Neural cell (in vitro differentiated cells): ENCODE measurements around the gene PTPN1. TPM values are rescaled to one million over a fixed set of nuclear protein-coding genes. Genes with fewer than 3 reads are reported as not detected.

ENCODE experiments used
- H2AFZ ChIP-seq: fragments of 200-600, 300-800 bp; sonication (generic), shearing (Covaris generic); 2 replicates; pipeline ENCODE4 v1.6.0; 2014; ENCODE audit warnings: low read depth, mild to moderate bottlenecking, antibody characterized with exemption, low read length, moderate library complexity
- H3F3A ChIP-seq: fragments of 200-600 bp; shearing (Covaris generic); 2 replicates; pipeline ENCODE4 v1.6.1; 2016; ENCODE audit warnings: mild to moderate bottlenecking, moderate library complexity, mixed read lengths, antibody characterized with exemption, low read length; ENCODE audit not compliant: insufficient read depth, poor library complexity, severe bottlenecking
- H3K27ac ChIP-seq: fragments of 200-600, 300-800 bp; sonication (generic), shearing (Covaris generic); 2 replicates; pipeline ENCODE4 v1.5.1; 2014; ENCODE audit warnings: mild to moderate bottlenecking, low read length, moderate library complexity
- H3K27me3 ChIP-seq: fragments of 300-800, 200-600 bp; sonication (generic), shearing (Covaris generic); 2 replicates; pipeline ENCODE4 v1.6.0; 2014; ENCODE audit warnings: mild to moderate bottlenecking, low read depth, low read length, moderate library complexity; ENCODE audit not compliant: insufficient read depth
- H3K36me3 ChIP-seq: fragments of 300-800, 200-600 bp; sonication (generic), shearing (Covaris generic); 2 replicates; pipeline ENCODE4 v1.5.1; 2014; ENCODE audit warnings: mild to moderate bottlenecking, antibody characterized with exemption, low read length, moderate library complexity; ENCODE audit not compliant: insufficient read depth
- H3K4me2 ChIP-seq: fragments of 300-800, 200-600 bp; sonication (generic), shearing (Covaris generic); 2 replicates; pipeline ENCODE4 v1.6.0; 2014; ENCODE audit warnings: mild to moderate bottlenecking, low read length
- H3K4me3 ChIP-seq: fragments of 300-800, 200-600 bp; sonication (generic), shearing (Covaris generic); 2 replicates; pipeline ENCODE4 v1.5.1; 2014; ENCODE audit warnings: mild to moderate bottlenecking, low read length, moderate library complexity
- H3K79me2 ChIP-seq: fragments of 200-600 bp; shearing (Covaris generic); replicated peaks from 2 replicates; pipeline ENCODE4 v1.6.0; 2014; ENCODE audit warnings: mild to moderate bottlenecking, low read length, moderate library complexity; ENCODE audit not compliant: insufficient read depth
- H3K9ac ChIP-seq: fragments of 300-800, 200-600 bp; sonication (generic), shearing (Covaris generic); 2 replicates; pipeline ENCODE4 v1.6.1; 2016; ENCODE audit warnings: mild to moderate bottlenecking, low read length, mixed read lengths
- H3K9me2 ChIP-seq: fragments of 200-600 bp; shearing (Covaris generic); 2 replicates; pipeline ENCODE4 v1.6.1; 2016; ENCODE audit warnings: mild to moderate bottlenecking, low read length, mixed read lengths; ENCODE audit not compliant: insufficient read depth
- H3K9me3 ChIP-seq: fragments of 200-600, 300-800 bp; sonication (generic), shearing (Covaris generic); 2 replicates; pipeline ENCODE4 v1.6.1; 2016; ENCODE audit warnings: mild to moderate bottlenecking, mixed run types, low read length, moderate library complexity, mixed read lengths
- H4K20me1 ChIP-seq: fragments of 200-600 bp; shearing (Covaris generic); 2 replicates; pipeline ENCODE4 v1.6.1; 2016; ENCODE audit warnings: mild to moderate bottlenecking, mixed run types; ENCODE audit not compliant: insufficient read depth
- EP300 ChIP-seq: fragments of 450-650 bp; conservative IDR thresholded peaks from 2 replicates; pipeline ENCODE4 v1.6.1; 2014; ENCODE audit warnings: antibody characterized with exemption, mild to moderate bottlenecking, moderate library complexity; ENCODE audit not compliant: poor library complexity, severe bottlenecking
- EZH2 ChIP-seq: fragments of 200-600, 300-800 bp; shearing (Covaris generic), sonication (generic); IDR thresholded peaks from 2 replicates; pipeline ENCODE4 v1.6.1; 2014; ENCODE audit warnings: antibody characterized with exemption, low read length, borderline replicate concordance, mild to moderate bottlenecking; ENCODE audit not compliant: insufficient read depth, poor library complexity, severe bottlenecking
- MXI1 ChIP-seq: fragments of 450-650 bp; conservative IDR thresholded peaks from 2 replicates; pipeline ENCODE4 v1.6.1; 2014; ENCODE audit warnings: antibody characterized with exemption, mild to moderate bottlenecking; ENCODE audit not compliant: poor library complexity, severe bottlenecking
- POLR2AphosphoS5 ChIP-seq: IDR thresholded peaks from 2 replicates; pipeline ENCODE4 v1.6.1; 2012
- RAD21 ChIP-seq: fragments of 450-650 bp; conservative IDR thresholded peaks from 2 replicates; pipeline ENCODE4 v1.6.1; 2014; ENCODE audit warnings: antibody characterized with exemption, mild to moderate bottlenecking, moderate library complexity
- REST ChIP-seq: IDR thresholded peaks from 2 replicates; pipeline ENCODE4 v1.6.1; 2012; ENCODE audit warnings: borderline replicate concordance
- SMC3 ChIP-seq: fragments of 450-650 bp; conservative IDR thresholded peaks from 2 replicates; pipeline ENCODE4 v1.6.1; 2014; ENCODE audit warnings: antibody characterized with exemption, mild to moderate bottlenecking, moderate library complexity; ENCODE audit not compliant: poor library complexity
- TAF1 ChIP-seq: IDR thresholded peaks from 2 replicates; pipeline ENCODE4 v1.6.1; 2012; ENCODE audit warnings: low read depth
- polyA plus RNA-seq: library from polyadenylated mRNA; depleted of rRNA; stranded (reverse); fragments of >200 nt; gene quantifications from 2 replicates; pipeline ENCODE4 v1.2.3, GENCODE V29; 2014
- TF ChIP-seq, protein P1 (sequence below): fragments of 450-650 bp; IDR thresholded peaks from 2 replicates; pipeline ENCODE4 v1.5.1; 2014; ENCODE audit warnings: antibody characterized with exemption, mild to moderate bottlenecking, moderate library complexity; ENCODE audit not compliant: poor library complexity, severe bottlenecking

PTPN1 gene
- polyA plus RNA-seq, 1 donor from 2014 or later: 48.1 TPM

- no peaks in the 10 kb centered on the region for H3K9me3 ChIP-seq
- H3K9ac ChIP-seq: no peak overlapping the region
- H3K79me2 ChIP-seq: no peaks in the 10 kb centered on the region
- no peaks in the 10 kb centered on the region for H4K20me1 ChIP-seq
- no peak overlapping the region for H3K27ac ChIP-seq
- no peak overlapping the region for H2AFZ ChIP-seq
- H3K4me3 ChIP-seq: no peak overlapping the region
- no peaks in the 10 kb centered on the region for H3F3A ChIP-seq
- no peaks in the 10 kb centered on the region for H3K27me3 ChIP-seq
- TF ChIP-seq RAD21: no peak
- no peak for TF ChIP-seq EP300
- no peak for TF ChIP-seq SMC3
- TF ChIP-seq EZH2: no peak
- TF ChIP-seq MXI1: no peak
- TF ChIP-seq TAF1: no peak
- no peak for TF ChIP-seq POLR2AphosphoS5
- TF ChIP-seq REST: no peak
- TF ChIP-seq, protein P1, sequence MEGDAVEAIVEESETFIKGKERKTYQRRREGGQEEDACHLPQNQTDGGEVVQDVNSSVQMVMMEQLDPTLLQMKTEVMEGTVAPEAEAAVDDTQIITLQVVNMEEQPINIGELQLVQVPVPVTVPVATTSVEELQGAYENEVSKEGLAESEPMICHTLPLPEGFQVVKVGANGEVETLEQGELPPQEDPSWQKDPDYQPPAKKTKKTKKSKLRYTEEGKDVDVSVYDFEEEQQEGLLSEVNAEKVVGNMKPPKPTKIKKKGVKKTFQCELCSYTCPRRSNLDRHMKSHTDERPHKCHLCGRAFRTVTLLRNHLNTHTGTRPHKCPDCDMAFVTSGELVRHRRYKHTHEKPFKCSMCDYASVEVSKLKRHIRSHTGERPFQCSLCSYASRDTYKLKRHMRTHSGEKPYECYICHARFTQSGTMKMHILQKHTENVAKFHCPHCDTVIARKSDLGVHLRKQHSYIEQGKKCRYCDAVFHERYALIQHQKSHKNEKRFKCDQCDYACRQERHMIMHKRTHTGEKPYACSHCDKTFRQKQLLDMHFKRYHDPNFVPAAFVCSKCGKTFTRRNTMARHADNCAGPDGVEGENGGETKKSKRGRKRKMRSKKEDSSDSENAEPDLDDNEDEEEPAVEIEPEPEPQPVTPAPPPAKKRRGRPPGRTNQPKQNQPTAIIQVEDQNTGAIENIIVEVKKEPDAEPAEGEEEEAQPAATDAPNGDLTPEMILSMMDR: no peak
- H3K4me2 ChIP-seq: no peak overlapping the region
- peaks cover 5% of the 10 kb centered on the region for H3K36me3 ChIP-seq
- H3K9me2 ChIP-seq: no peaks in the 10 kb centered on the region
Measured at GRCh38 chr20:50592282-50593004, 82.3 kb downstream of the PTPN1 start.

DNA sequence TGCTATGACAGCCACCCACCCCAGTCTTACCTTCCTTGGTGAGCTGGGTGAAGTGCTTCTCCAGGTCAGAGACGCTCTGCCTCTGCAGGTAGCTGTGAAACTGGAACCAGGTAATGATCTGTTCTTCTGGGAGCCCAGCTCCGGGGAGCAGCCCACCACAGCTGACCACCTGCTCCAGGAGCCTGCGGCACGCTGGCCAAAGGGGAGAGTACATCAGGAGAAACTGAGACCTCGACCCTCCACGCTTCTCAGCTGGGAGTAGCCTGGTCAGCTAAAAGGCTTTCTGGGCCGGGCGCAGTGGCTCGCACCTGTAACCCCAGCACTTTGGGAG is 82.8 kb downstream of the PTPN1 start:
- Histone ChIP-seq H3K27me3 (no peaks in the 10 kb centered on the region), H3F3A (no peaks in the 10 kb centered on the region), H3K9me2 (no peaks in the 10 kb centered on the region), H3K36me3 (peaks cover 3% of the 10 kb centered on the region), H3K9ac (no peak overlapping the region), H3K79me2 (no peaks in the 10 kb centered on the region), H3K4me2 (no peak overlapping the region), H3K27ac (no peak overlapping the region), H4K20me1 (no peaks in the 10 kb centered on the region), H3K9me3 (no peaks in the 10 kb centered on the region), H2AFZ (no peak overlapping the region), H3K4me3 (no peak overlapping the region)
- TF ChIP-seq SMC3: no peak
- TF ChIP-seq EP300: no peak
- TF ChIP-seq REST: no peak
- TF ChIP-seq TAF1: no peak
- no peak for TF ChIP-seq EZH2
- no peak for TF ChIP-seq MXI1
- no peak for TF ChIP-seq POLR2AphosphoS5
- TF ChIP-seq, protein P1: no peak
- TF ChIP-seq RAD21: no peak
